Stomach (tissue), 4 donors: Measurements from ENCODE around the gene SBF1.

Source experiments
- CTCF ChIP-seq, 7 experiments: fragments of 450-650 bp in 4 of 7; fragments of 200-600 bp in 3 of 7; sonication (generic) in 3 of 7; IDR thresholded peaks; one replicate each; pipeline ENCODE4 v1.5.1; 2016 to 2019; ENCODE audit warnings: antibody characterized with exemption in 7 of 7, control low read depth in 2 of 7, mild to moderate bottlenecking in 1 of 7
- EP300 ChIP-seq: sonication (generic); formaldehyde crosslinking; IDR thresholded peaks from one replicate; pipeline ENCODE4 v1.6.1; 2017; ENCODE audit warnings: antibody characterized with exemption
- POLR2A ChIP-seq, 4 donors: fragments of 450-650 bp; IDR thresholded peaks; one replicate each; pipeline ENCODE4 v1.6.1; 2016; ENCODE audit warnings: antibody characterized with exemption in 4 of 4, control low read depth in 2 of 4, mild to moderate bottlenecking in 1 of 4, moderate library complexity in 1 of 4
- POLR2AphosphoS5 ChIP-seq, 3 donors: sonication (generic); formaldehyde crosslinking; IDR thresholded peaks; one replicate each; pipeline ENCODE4 v1.6.1; 2016; ENCODE audit warnings: antibody characterized with exemption in 3 of 3

GRCh38 chr22:50455201-50455600, 19.6 kb downstream of the SBF1 start:
- TF ChIP-seq CTCF (IDR thresholded peaks at IDR 0.05) (no peak), EP300 (no peak), POLR2A (IDR thresholded peaks at IDR 0.05) (no peak), POLR2AphosphoS5 (IDR thresholded peaks at IDR 0.05) (no peak)
